GM18861 (cell line): ENCODE data around the gene FBXO7.

Source experiments
- ATAC-seq: cut with Tn5 transposase; IDR thresholded peaks from one replicate; pipeline ENCODE4 v1.9.1; 2021; ENCODE audit not compliant: unreplicated experiment

Gene FBXO7

GRCh38 chr22:32489377-32489776 lies 14.8 kb downstream of the FBXO7 start:
- no peak for ATAC-seq

DNA sequence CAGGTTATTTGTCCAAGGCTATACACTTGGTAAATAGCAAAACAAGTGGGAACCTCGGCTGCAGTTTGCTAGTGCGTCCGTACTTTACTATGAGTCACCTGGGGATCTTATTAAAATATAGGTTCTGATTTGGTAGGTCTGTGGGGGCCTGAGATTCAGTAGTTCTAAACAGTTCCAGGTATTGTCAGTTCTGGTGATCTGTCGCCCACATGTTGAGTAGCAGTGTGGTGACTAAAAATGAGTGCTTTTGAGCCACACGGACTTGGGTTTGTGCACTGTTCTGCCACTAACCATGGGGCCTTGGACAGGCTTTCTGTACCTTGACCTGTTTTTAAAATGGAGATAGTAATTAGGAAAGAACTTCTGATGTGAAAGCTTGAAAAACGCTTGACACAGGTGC lies 15.7 kb downstream of the FBXO7 start:
- ATAC-seq, result no peak

DNA sequence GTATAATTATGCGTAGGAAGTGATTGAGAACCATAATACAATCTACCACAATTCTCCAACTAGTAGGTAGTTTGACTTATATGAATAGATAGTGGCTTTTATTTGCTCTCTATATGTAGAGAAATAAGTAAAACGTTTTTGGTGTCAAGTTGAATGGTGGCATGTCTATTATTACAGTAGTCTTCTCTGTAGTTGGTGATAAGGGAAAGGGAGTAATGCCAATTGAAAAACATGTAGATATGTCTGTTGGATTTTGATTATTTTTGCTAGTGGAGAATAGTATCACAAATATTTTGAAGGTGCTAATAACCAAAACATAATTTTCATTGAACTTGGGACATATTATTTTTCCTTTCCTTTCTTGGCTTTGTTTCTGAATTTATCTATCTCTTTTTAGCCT lies 17.5 kb downstream of the FBXO7 start:
- no peak for ATAC-seq

DNA sequence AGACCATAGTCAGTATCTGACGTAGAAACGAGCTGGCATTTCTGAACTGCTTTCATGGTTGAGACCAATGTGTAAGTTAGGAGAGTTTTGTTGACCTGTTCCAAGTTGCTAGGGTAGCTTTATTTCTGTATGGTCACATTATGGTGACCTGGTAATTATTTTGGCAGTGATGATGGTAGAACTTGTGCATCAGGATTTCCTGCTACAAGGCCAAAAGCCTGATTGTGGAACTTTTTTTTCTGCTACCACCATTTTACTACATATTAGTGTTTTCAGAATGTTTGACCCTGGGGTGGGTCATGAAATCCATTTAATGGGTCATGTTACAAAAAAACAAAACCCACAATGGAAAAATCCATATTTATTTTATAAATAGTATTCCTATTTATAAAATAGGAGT lies 18.9 kb downstream of the FBXO7 start:
- no peak for ATAC-seq

DNA sequence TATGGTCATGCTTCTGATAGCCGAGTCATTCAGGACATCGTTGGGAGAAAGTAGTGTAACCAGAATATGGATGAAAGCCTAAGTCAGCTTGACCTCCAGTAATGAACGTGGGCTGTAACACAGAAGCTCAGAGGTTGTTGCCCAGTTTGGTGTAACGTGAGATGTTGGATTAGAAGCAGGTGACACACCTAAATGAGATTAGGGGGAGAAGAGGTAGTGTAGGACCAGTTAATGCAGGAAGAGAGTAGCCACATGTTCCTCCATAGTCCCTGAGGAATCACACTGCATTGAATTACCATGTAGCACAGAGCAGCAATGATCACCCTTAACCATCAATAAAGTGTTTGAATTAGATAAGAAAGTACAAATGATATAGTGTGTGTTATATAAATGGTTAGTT lies 20.4 kb downstream of the FBXO7 start:
- ATAC-seq, result no peak

- no peak for ATAC-seq
Measured at GRCh38 chr22:32499666-32500065, 25.1 kb downstream of the FBXO7 start.

DNA sequence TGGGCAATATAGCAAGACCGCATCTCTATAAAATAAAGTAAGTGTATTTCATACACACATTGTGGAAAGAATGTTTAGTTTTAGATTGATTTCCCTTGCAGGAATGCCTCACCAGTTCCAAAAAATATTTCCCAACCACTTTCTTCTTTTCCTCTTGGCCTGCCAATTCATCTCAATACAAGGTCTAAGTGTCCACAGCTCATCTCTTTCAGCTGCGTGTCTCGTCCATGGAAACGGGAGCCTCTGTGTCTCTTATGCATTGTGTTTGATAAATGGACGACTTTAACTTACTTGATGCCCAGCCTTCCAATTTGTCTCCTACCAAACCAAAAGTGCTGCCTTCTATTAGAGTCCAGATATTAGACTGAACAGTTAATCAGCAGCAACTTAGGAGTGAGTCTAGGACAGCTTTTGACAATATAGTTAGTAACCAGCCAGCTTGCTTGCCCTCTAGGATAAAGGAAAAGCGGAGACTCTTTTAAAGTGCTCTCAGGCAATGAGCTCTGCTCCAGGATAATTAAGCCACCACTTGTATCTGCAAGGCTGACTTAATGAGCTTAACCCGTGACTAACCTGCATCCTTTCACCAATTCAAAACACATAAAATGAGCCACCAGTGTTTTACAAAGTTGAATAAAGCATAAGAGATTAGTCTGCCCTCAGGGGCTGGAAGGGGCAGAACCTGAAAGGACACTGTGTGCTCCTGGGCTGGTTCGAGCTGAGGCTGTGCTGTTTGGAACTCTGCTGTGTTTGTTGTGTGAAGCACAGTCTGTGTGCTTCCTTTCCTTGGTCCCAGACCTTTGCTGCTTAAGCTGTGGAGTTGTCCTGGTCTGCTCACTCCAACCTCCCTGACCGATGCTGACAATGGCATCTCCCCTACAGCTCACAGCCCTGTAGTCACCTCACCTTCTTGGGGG lies 27.5 kb downstream of the FBXO7 start:
- ATAC-seq, result no peak

GRCh38 chr22:32509045-32509444 lies 34.4 kb downstream of the FBXO7 start:
- no peak for ATAC-seq

DNA sequence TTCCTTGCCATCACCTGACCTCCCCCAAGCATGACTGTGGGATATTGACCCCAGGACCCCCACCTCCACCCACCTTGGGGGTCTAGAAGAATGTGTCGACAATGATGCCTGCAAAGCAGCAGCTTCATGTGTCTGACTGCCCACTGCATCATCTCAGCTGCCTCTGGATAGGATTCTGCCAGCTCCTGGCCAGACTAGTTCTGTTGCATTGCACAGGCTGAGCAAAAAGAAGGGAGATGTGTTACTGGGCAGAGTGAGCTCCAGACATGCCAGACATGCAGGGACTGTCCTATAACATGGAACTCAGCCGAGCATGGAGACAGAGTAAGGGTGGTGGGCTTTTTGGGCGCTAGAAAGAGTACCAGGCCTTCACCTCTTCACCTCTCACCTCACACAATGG lies 36.7 kb downstream of the FBXO7 start:
- no peak for ATAC-seq

DNA sequence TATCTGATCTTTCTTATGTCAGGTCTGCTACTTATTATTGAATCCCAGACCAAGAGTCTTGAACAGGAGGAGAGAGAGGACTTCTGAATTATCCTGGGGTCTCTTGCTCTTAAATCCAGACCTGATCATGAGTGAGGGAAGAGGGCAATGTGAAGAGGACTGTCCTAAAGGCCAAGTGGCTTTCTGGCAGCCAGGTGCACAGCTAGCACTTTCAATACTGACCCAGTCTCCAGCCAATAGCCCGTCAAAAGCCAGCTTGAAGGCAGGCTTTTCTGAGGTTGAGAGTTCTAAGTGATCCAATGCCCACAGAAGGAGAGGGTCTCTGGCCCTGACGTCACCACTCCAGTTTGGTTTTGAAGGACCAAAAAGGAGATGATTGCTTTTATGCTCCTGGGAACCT lies 37.2 kb downstream of the FBXO7 start:
- no peak for ATAC-seq

DNA sequence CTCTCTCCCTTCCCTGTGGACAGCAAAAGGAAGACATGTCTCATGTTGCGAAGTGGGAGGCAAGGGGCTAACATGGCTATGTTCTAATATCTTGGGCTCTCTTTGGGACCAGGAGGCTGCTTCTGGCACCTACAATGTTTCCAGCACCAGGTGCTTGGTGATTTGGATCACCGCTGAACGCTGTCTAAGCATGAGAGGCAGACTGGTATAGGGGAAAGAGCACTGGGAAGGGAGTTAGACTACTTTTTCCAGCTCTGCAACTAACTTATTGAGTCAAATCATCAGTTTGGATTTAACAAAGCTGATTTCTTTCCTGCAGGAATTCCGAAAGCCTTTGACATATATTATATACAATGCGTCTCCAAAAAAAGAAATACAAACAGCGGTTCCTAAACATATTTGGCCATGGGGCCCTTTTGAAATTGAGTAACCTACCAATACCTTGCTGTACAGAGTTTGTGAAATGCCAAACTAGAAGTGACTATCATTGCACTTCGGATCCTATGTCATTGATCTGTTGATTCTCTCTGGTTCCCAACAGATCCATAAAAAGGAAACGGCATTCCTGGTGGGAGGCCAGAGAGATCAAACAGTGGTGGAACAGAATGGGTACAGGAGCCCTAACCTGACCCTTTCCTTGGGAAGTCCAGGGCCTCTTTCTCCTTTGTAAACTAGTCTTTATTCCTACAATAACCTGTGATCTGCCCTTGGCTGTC lies 37.8 kb downstream of the FBXO7 start:
- no peak for ATAC-seq

DNA sequence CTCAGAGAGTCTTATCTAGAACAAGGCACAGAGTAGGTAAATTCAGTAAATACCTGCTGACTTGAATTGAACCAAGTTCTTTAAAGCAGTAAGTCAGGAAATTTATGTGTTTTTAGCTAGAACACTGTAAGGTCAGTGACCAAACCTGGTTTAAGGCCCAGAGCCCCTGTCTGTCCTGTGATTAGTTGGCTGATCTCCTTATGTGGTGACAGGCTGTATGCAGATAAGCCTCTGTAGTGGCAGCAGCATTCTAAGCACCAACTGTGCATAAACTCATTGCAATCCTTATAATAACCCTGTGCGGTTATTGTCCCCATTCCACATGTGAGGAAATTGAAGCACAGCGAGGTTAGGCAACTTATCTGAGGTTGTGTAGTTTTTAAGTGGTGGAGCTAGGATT lies 40.5 kb downstream of the FBXO7 start:
- ATAC-seq, result no peak

DNA sequence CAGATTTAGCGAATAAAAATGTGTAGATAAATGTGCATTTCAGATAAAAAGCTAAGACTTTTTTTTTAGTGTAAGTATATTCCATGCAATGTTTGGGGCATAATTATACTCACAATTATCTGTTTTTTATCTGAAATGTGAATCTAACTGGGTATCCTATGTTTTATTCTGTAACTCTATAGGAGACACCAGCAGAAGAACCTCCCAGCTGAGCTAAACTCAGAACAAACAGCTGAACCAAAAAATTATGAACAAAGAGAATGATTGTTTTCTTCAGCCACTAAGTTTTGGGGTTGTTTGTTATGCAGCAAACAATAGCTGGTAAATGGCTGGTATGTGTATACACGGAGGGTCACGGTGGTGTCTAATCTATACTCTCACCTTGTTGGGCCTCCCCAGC lies 42.9 kb downstream of the FBXO7 start:
- no peak for ATAC-seq

DNA sequence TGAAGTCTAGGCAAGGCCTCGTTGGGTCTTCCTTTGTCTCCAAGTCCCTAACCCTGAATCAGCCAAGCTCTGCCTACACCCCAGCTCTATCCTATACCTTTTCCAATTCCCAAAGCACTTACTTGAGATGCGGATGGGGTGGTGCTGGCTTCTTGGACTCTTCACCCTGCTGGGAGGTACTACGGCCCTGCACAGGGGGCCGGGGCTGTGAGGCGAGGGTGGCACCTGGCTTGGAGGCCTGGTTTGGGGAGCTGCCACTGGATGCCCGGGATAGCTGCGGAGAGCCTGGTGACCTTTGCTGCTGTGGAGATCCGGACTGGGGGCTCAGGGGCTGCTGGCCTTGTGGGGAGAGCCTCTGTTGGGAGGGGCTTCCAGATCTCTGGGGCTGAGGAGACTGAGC lies 43.3 kb downstream of the FBXO7 start:
- no peak for ATAC-seq

DNA sequence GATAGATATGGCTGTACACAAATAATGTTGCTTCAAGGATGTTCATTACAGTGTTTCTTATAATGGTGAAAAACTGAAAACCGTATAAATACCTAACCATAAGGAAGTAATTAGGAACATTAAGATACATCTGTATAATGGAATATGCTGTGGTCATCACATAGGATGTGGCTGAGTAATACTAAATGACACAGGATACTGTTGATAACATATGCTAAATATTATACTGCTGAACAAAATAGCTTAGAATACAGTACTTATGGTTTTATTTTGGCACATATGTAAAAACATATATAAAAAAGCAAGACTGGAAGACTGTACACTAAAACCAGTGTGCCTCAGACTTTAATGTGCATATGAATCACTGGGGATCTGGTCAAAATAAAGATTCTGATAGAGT lies 43.8 kb downstream of the FBXO7 start:
- no peak for ATAC-seq

- no peak for ATAC-seq
Measured at GRCh38 chr22:32518848-32519247, 44.2 kb downstream of the FBXO7 start.

- no peak for ATAC-seq
Measured at GRCh38 chr22:32520612-32521011, 46.0 kb downstream of the FBXO7 start.

GRCh38 chr22:32522237-32522636 lies 47.6 kb downstream of the FBXO7 start:
- no peak for ATAC-seq

GRCh38 chr22:32527756-32528155 lies 53.1 kb downstream of the FBXO7 start:
- ATAC-seq, result no peak

GRCh38 chr22:32528316-32528715 lies 53.7 kb downstream of the FBXO7 start:
- no peak for ATAC-seq

DNA sequence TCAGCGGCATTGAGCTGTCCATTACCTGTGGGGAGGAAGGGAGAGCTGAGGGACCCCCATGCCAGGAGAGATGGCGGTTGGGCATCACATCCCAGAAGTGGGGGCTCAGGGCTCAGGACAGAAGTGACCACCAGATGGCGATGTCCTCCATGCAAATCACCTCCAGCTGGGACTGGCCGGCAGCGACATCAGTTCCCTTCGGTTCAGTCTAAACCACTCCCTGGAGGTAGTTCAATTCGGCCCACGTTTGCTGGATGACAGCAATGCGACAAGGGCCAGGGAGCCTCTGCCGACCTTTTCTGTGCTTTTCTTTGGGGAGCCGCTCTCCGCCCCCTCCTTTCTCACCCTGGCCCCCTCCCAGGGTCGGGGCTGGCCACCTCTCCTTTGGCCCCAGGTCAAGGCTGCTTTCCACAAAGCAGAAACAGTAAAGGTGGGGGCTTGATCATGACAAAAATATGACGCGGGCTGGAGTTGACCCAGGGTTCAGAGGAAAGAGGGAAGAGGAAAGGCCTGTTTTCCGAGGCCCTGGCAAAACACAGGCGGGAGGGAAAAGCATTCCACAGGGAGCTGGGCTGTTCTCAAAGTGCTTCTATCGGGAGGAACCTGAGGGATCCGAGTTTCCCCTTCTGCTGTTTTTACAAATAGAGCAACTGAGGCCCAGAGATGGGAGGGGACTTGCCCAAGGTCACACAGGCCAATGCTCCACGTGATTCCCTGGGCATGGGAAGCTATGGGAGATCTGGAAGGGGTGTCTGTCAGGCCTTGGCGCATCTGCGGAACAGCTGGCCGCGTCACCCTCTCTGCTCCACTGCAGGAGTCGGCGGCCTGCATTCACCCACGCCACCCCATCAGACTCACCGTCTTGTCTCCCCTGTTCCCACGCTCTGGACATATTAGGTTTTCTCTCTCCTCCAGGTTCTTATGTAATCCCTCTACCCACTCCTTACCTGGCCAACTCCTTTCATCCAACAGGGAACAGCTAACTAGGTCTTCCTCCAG lies 54.7 kb downstream of the FBXO7 start:
- ATAC-seq, result no peak
